ENCODE measurements around the gene MFSD8. TPM values are rescaled to one million over a fixed set of nuclear protein-coding genes. Genes with fewer than 3 reads are reported as not detected.

The MFSD8 gene
- total and polyA plus RNA-seq, 2 of the 8 experiments (the other 6 are each of a cell fraction or from before 2014, with no cell fraction given): 9.2 to 15.8 TPM

GRCh38 chr4:127896069-127896468 is 68.9 kb downstream of the MFSD8 start:
- no peaks in the 10 kb centered on the region for H3K23me2 ChIP-seq (ENCODE audit: low read depth, low read length)
- no peak overlapping the region for H2AFZ ChIP-seq (ENCODE audit: low read length)
- WGBS, 2 experiments (ENCODE audit: extremely low coverage in 1 of 2, insufficient coverage in 1 of 2, insufficient read length in 1 of 2, insufficient replicate concordance in 2 of 2, low coverage in 1 of 2, low lambda C conversion rate in 2 of 2, missing lambda C conversion rate in 1 of 2): 90% methylated on average over 1 of the region's 1 CpG; no CpG with 5 or more reads in 1 of the 2 experiments
- TF ChIP-seq RXRA (IDR thresholded peaks at IDR 0.05; ENCODE audit: insufficient read depth, low read depth, low read length): no peak
- TF ChIP-seq SUZ12 (IDR thresholded peaks at IDR 0.05; ENCODE audit: low read length): no peak
- no peak for TF ChIP-seq BCL11A (IDR thresholded peaks at IDR 0.05; ENCODE audit: low read depth in 2 of 2, low read length in 2 of 2)
- no peak for TF ChIP-seq SIX5 (IDR thresholded peaks at IDR 0.05; ENCODE audit: low read depth, low read length)
- ChIA-PET CTCF (ENCODE audit: partially characterized antibody) (interaction anchor here (0.6 kb wide), 2 partner anchors 47 to 506 kb away, joined by 3 read pairs; no protein-coding TSS in a partner anchor), POLR2A (ENCODE audit: partially characterized antibody) (no interaction called here)
- H4K8ac ChIP-seq (ENCODE audit: extremely low read depth, insufficient read depth, low read length): no peak overlapping the region
- H4K91ac ChIP-seq (replicated peaks; ENCODE audit: insufficient read length, low read length): no peak overlapping the region
- no peaks in the 10 kb centered on the region for H3K9me3 ChIP-seq (ENCODE audit: insufficient read depth in 2 of 2, low read depth in 1 of 2, low read length in 1 of 2)
- no peak overlapping the region for H2BK15ac ChIP-seq (ENCODE audit: low read length)
- H3K27ac ChIP-seq (ENCODE audit: low read depth, low read length): no peak overlapping the region
- no peak overlapping the region for H3K9ac ChIP-seq (replicated peaks in 1 of 4; ENCODE audit: extremely low read depth in 1 of 4, low read depth in 3 of 4, low read length in 3 of 4)
- no peak overlapping the region for H3K4me3 ChIP-seq (ENCODE audit: extremely low read depth in 1 of 4, insufficient read depth in 2 of 4, low read depth in 3 of 4, low read length in 4 of 4)
- H2BK12ac ChIP-seq (ENCODE audit: low read depth, low read length): no peak overlapping the region
- no peaks in the 10 kb centered on the region for H3K79me2 ChIP-seq (ENCODE audit: control insufficient read depth in 1 of 2, insufficient read depth in 2 of 2, low read length in 2 of 2)
- H3K4ac ChIP-seq (replicated peaks; ENCODE audit: insufficient read length, low read depth, low read length): no peak overlapping the region
- no peak overlapping the region for H3K4me2 ChIP-seq (ENCODE audit: insufficient read depth in 1 of 2, low read depth in 2 of 2, low read length in 2 of 2)
- H4K20me1 ChIP-seq (replicated peaks in 1 of 2; ENCODE audit: control insufficient read depth in 1 of 2, insufficient read depth in 2 of 2, low read length in 2 of 2): no peaks in the 10 kb centered on the region
- H3K79me1 ChIP-seq (ENCODE audit: low read depth, low read length): no peaks in the 10 kb centered on the region
- no peak overlapping the region for H3K56ac ChIP-seq (replicated peaks; ENCODE audit: insufficient read length, low read depth, low read length)
- H3K36me3 ChIP-seq (ENCODE audit: control insufficient read depth in 2 of 4, insufficient read depth in 4 of 4, low read length in 3 of 4): peaks cover 5 to 75% (median 40%) of the 10 kb centered on the region in 4 experiments; a peak in 7 of 8 replicates
- H3K4me1 ChIP-seq (replicated peaks in 1 of 4; ENCODE audit: control insufficient read depth in 3 of 4, insufficient read depth in 4 of 4, low read length in 3 of 4): no peaks in the 10 kb centered on the region
- no peak overlapping the region for H3K23ac ChIP-seq (ENCODE audit: insufficient read length)
- no peak overlapping the region for H2BK5ac ChIP-seq (ENCODE audit: low read depth, low read length)
- no peak overlapping the region for H2AK5ac ChIP-seq (ENCODE audit: low read depth, low read length)
- FAIRE-seq (no peak), DNase-seq (ENCODE audit: low read depth in 1 of 2, low spot score in 2 of 2) (no peak)
- H3K27me3 ChIP-seq (replicated peaks in 1 of 4; ENCODE audit: control insufficient read depth in 3 of 4, extremely low read depth in 1 of 4, insufficient read depth in 3 of 4, low read length in 3 of 4): no peaks in the 10 kb centered on the region
- H4K5ac ChIP-seq (ENCODE audit: insufficient read length, low read depth, low read length): no peak overlapping the region
- H3K18ac ChIP-seq (ENCODE audit: extremely low read depth, low read length): no peak overlapping the region
- no peak overlapping the region for H2BK20ac ChIP-seq (ENCODE audit: low read length)
- no peak overlapping the region for H3K14ac ChIP-seq (ENCODE audit: insufficient read length)
- H2BK120ac ChIP-seq (replicated peaks; ENCODE audit: low read depth, low read length): no peak overlapping the region

Data from H1 (cell line).